GM12891 (cell line): ENCODE measurements around the gene PNPLA7.
"Not testable (repeated sequence)": the region's sequence is repeated elsewhere in the genome, so short reads cannot be mapped to it uniquely, and the experiment has no call there.

Experiments
- DNase-seq: peaks from one replicate; pipeline ENCODE4 v3.0.0; 2011; ENCODE audit warnings: low spot score; ENCODE audit not compliant: insufficient read length
- FAIRE-seq: peaks from 2 replicates; lab custom pipeline; 2011; peaks lifted over from hg19 to GRCh38; lab: Jason Lieb, UNC
- PAX5 ChIP-seq: IDR thresholded peaks from 2 replicates; pipeline ENCODE4 v1.6.1; 2011; ENCODE audit warnings: low read length, moderate library complexity, mild to moderate bottlenecking; ENCODE audit not compliant: insufficient read depth, severe bottlenecking
- POLR2A ChIP-seq: IDR thresholded peaks from 2 replicates; pipeline ENCODE4 v1.6.1; 2011; ENCODE audit warnings: low read depth, low read length, control low read depth
- POLR2AphosphoS5 ChIP-seq: IDR thresholded peaks from 2 replicates; pipeline ENCODE4 v1.6.1; 2011; ENCODE audit warnings: low read depth, low read length, control low read depth
- POU2F2 ChIP-seq: IDR thresholded peaks from 2 replicates; pipeline ENCODE4 v1.6.1; 2011; ENCODE audit warnings: low read depth, mild to moderate bottlenecking, control low read depth, low read length, moderate library complexity
- SPI1 ChIP-seq: IDR thresholded peaks from 2 replicates; pipeline ENCODE4 v1.6.1; 2011; ENCODE audit warnings: low read depth, low read length, control low read depth
- TAF1 ChIP-seq: IDR thresholded peaks from 2 replicates; pipeline ENCODE4 v1.6.1; 2011; ENCODE audit warnings: low read depth, low read length, control low read depth

The PNPLA7 gene

GRCh38 chr9:137556069-137556838 is 6.1 kb upstream of the PNPLA7 start:
- TF ChIP-seq TAF1 (no peak), POLR2A (no peak), SPI1 (no peak), POU2F2 (no peak), PAX5 (no peak), POLR2AphosphoS5 (no peak)
- FAIRE-seq = no peak
- DNase-seq = no peak

GRCh38 chr9:137555179-137555578 is 5.0 kb upstream of the PNPLA7 start:
- no peak for FAIRE-seq
- no peak for DNase-seq
- TF ChIP-seq POLR2A = no peak
- no peak for TF ChIP-seq SPI1
- TF ChIP-seq PAX5 = no peak
- TF ChIP-seq TAF1 = no peak
- no peak for TF ChIP-seq POLR2AphosphoS5
- no peak for TF ChIP-seq POU2F2

- TF ChIP-seq POU2F2 (no peak), POLR2A (no peak), PAX5 (no peak), POLR2AphosphoS5 (no peak), TAF1 (no peak), SPI1 (no peak)
- no peak for DNase-seq
- FAIRE-seq = no peak
These were observed 4.1 kb upstream of the PNPLA7 start for GRCh38 chr9:137554349-137554748.

- not testable (repeated sequence) for FAIRE-seq, DNase-seq
These were observed 3.5 kb upstream of the PNPLA7 start for GRCh38 chr9:137553654-137554053.

- peak; percentile 53 for DNase-seq
- TF ChIP-seq PAX5 = no peak
- TF ChIP-seq TAF1 = no peak
- TF ChIP-seq POLR2A = no peak; the same call in 1 of the 2 replicates
- TF ChIP-seq SPI1 = no peak
- no peak; the same call in none of the 2 replicates for TF ChIP-seq POLR2AphosphoS5
- TF ChIP-seq POU2F2 = no peak
- FAIRE-seq = no peak
These were observed 2.0 kb upstream of the PNPLA7 start for GRCh38 chr9:137552022-137552768.

- peak; percentile 97 for FAIRE-seq
- TF ChIP-seq SPI1 (no peak), POLR2AphosphoS5 (peak; percentile 53; the same call in 1 of the 2 replicates), POLR2A (peak; percentile 72)
- peak; percentile 99 for DNase-seq
These were observed 1.2 kb upstream of the PNPLA7 start, which contains the start of gene MRPL41 for GRCh38 chr9:137551264-137552021. Gene MRPL41, plus strand, starts transcription at chr9:137551879. Its CDS starts 203 bp downstream, at chr9:137552082.

GRCh38 chr9:137550958-137551263 is 709 bp upstream of the PNPLA7 start:
- DNase-seq, FAIRE-seq: not testable (repeated sequence)

- TF ChIP-seq SPI1 = no peak
- no peak for TF ChIP-seq TAF1
- no peak for TF ChIP-seq PAX5
- DNase-seq = no peak
- FAIRE-seq = no peak
These were observed 2.3 kb downstream of the PNPLA7 start for GRCh38 chr9:137547687-137548543.

- no peak for FAIRE-seq
- TF ChIP-seq POU2F2 = no peak
- no peak for TF ChIP-seq PAX5
- TF ChIP-seq TAF1 = no peak
- TF ChIP-seq POLR2A = no peak
- no peak for TF ChIP-seq SPI1
- TF ChIP-seq POLR2AphosphoS5 = no peak
- DNase-seq = no peak
These were observed 5.1 kb downstream of the PNPLA7 start for GRCh38 chr9:137545123-137545522.
